Vagina (tissue), 2 donors: Measurements from ENCODE around the gene PTP4A2.

Experiments
- CTCF ChIP-seq, 3 experiments: fragments of 450-650 bp in 2 of 3; fragments of 200-600 bp in 1 of 3; sonication (generic) in 1 of 3; IDR thresholded peaks; one replicate each; pipeline ENCODE4 v1.5.1; 2017 to 2019; ENCODE audit warnings: antibody characterized with exemption in 3 of 3, mild to moderate bottlenecking in 2 of 3, moderate library complexity in 2 of 3
- POLR2A ChIP-seq, 2 donors: fragments of 450-650 bp; IDR thresholded peaks; one replicate each; pipeline ENCODE4 v1.6.1; 2017; ENCODE audit warnings: antibody characterized with exemption in 2 of 2, mild to moderate bottlenecking in 2 of 2, moderate library complexity in 2 of 2
- POLR2AphosphoS5 ChIP-seq, 2 donors: sonication (generic); formaldehyde crosslinking; IDR thresholded peaks; one replicate each; pipeline ENCODE4 v1.9.0; 2017; ENCODE audit warnings: antibody characterized with exemption in 2 of 2, mild to moderate bottlenecking in 2 of 2, low read depth in 1 of 2; ENCODE audit not compliant: insufficient read depth in 1 of 2

DNA sequence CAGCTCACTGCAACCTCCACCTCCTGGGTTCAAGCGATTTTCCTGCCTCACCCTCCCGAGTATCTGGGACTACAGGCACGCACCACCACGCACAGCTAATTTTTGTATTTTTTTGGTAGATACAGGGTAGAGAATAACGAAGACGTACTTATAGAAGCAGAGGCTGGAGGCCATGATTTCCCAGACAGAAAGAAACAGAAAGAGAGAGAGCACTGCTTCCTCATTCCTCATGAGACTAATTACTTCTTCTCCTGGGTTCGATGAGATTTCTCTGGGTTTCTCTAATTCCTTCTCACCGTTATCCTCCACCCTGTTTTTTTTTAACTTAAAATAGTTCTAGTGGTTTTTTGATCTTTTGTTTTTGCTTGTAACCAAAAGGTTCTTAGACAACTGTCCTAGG lies 23.4 kb upstream of the PTP4A2 start:
- TF ChIP-seq POLR2A (IDR thresholded peaks at IDR 0.05) (no peak), CTCF (IDR thresholded peaks at IDR 0.05) (no peak), POLR2AphosphoS5 (IDR thresholded peaks at IDR 0.05; ENCODE audit: insufficient read depth in 1 of 2, low read depth in 1 of 2) (no peak)
